B cell (primary cell): ENCODE data around the gene TRAPPC2B. TPM values are rescaled to one million over a fixed set of nuclear protein-coding genes. Genes with fewer than 3 reads are reported as not detected.

Experiments
- ATAC-seq: fragments of 200-7000 bp; cut with Tn5 transposase; one replicate; pipeline ENCODE4 v1.10.0; 2021; ENCODE audit warnings: low read depth, mild to moderate bottlenecking, moderate number of reproducible peaks, moderate library complexity
- CTCF ChIA-PET: fragments of 350-600 bp; sonication (Branson Sonifier 250); formaldehyde crosslinking; loops from one replicate; lab custom pipeline; 2021; ENCODE audit warnings: antibody characterized with exemption, inconsistent platforms; lab: Charles Lee
- POLR2A ChIA-PET: fragments of 350-600 bp; sonication (Branson Sonifier 250); formaldehyde crosslinking; loops from one replicate; lab custom pipeline; 2021; ENCODE audit warnings: antibody characterized with exemption; lab: Charles Lee
- DNase-seq: peaks from one replicate; pipeline ENCODE4 v3.0.0; 2013
- H2AFZ ChIP-seq: 2 replicates; pipeline ENCODE4 v1.6.1; 2012; ENCODE audit warnings: mild to moderate bottlenecking, low read depth, low read length; ENCODE audit not compliant: insufficient read depth, poor library complexity, severe bottlenecking
- H3K27ac ChIP-seq, 2 donors: 1 replicate in 1 of 2; 2 replicates in 1 of 2; pipeline ENCODE4 v1.5.1; 2012 to 2013; ENCODE audit warnings: low read length in 2 of 2, mild to moderate bottlenecking in 2 of 2, moderate library complexity in 1 of 2
- H3K27me3 ChIP-seq, 4 experiments: fragments of 200-600 bp in 1 of 4; sonication (generic) in 1 of 4; replicated peaks in 1 of 4; 1 replicate in 2 of 4; 2 replicates in 2 of 4; pipeline versions ENCODE4 v1.6.1 to v1.7.0; 2013 to 2016; ENCODE audit warnings: low read length in 3 of 4, mild to moderate bottlenecking in 2 of 4, mixed read lengths in 1 of 4, moderate library complexity in 1 of 4; ENCODE audit not compliant: insufficient read depth in 4 of 4, control insufficient read depth in 3 of 4; ENCODE audit errors: control extremely low read depth in 1 of 4
- H3K36me3 ChIP-seq, 2 experiments: replicated peaks in 1 of 2; 1 replicate in 1 of 2; 2 replicates in 1 of 2; pipeline versions ENCODE4 v1.6.1 to v1.7.1; 2013; ENCODE audit warnings: low read length in 1 of 2; ENCODE audit not compliant: insufficient read depth in 2 of 2, control insufficient read depth in 1 of 2; ENCODE audit errors: control extremely low read depth in 1 of 2, extremely low read depth in 1 of 2
- H3K4me1 ChIP-seq, 2 donors: fragments of 200-600 bp in 1 of 2; sonication (generic) in 1 of 2; 1 replicate in 1 of 2; 2 replicates in 1 of 2; pipeline versions ENCODE4 v1.5.1 to v1.6.1; 2013 to 2017; ENCODE audit warnings: low read length in 2 of 2; ENCODE audit not compliant: control insufficient read depth in 2 of 2, insufficient read depth in 2 of 2
- H3K4me2 ChIP-seq: replicated peaks from 2 replicates; pipeline ENCODE3; 2012; ENCODE audit warnings: mild to moderate bottlenecking, low read depth, low read length; ENCODE audit not compliant: poor library complexity, severe bottlenecking
- H3K4me3 ChIP-seq, 5 experiments: fragments of 200-600 bp in 1 of 5; sonication (generic) in 1 of 5; 1 replicate in 3 of 5; 2 replicates in 2 of 5; pipeline versions ENCODE4 v1.5.1 to v1.7.0; 2011 to 2016; ENCODE audit warnings: low read length in 4 of 5, mild to moderate bottlenecking in 4 of 5, low read depth in 2 of 5, control low read depth in 1 of 5, moderate library complexity in 1 of 5; ENCODE audit not compliant: insufficient read depth in 1 of 5; ENCODE audit errors: control extremely low read depth in 1 of 5, extremely low read depth in 1 of 5
- H3K79me2 ChIP-seq: fragments of 200-600 bp; sonication (generic); one replicate; pipeline ENCODE4 v1.6.0; 2016; ENCODE audit warnings: low read length; ENCODE audit not compliant: control insufficient read depth, insufficient read depth
- H3K9ac ChIP-seq: fragments of 200-600 bp; sonication (generic); 2 replicates; pipeline ENCODE4 v1.6.1; 2017; ENCODE audit warnings: mild to moderate bottlenecking, low read length, moderate library complexity
- H3K9me3 ChIP-seq, 3 donors: one replicate each; pipeline versions ENCODE4 v1.6.1 to v1.7.1; 2013; ENCODE audit warnings: low read length in 2 of 3; ENCODE audit not compliant: control insufficient read depth in 2 of 3, insufficient read depth in 1 of 3; ENCODE audit errors: control extremely low read depth in 1 of 3
- H4K20me1 ChIP-seq: 2 replicates; pipeline ENCODE4 v1.6.0; 2012; ENCODE audit warnings: mild to moderate bottlenecking, low read length; ENCODE audit not compliant: insufficient read depth, control insufficient read depth, poor library complexity, severe bottlenecking
- H3K27ac Mint-ChIP-seq: one replicate; pipeline ENCODE4 v1.8.0; 2021; ENCODE audit warnings: mixed read lengths
- H3K27me3 Mint-ChIP-seq: one replicate; pipeline ENCODE4 v1.8.0; 2021; ENCODE audit warnings: mixed read lengths
- H3K4me1 Mint-ChIP-seq: one replicate; pipeline ENCODE4 v1.8.0; 2021; ENCODE audit warnings: mixed read lengths
- H3K4me3 Mint-ChIP-seq: one replicate; pipeline ENCODE4 v1.8.0; 2021; ENCODE audit warnings: mixed read lengths
- H3K9me3 Mint-ChIP-seq: one replicate; pipeline ENCODE4 v1.8.0; 2022; ENCODE audit warnings: mixed read lengths; ENCODE audit not compliant: insufficient read depth
- CTCF ChIP-seq: fragments of 200-600 bp; IDR thresholded peaks from one replicate; pipeline ENCODE4 v1.8.0; 2022; ENCODE audit warnings: antibody characterized with exemption, mild to moderate bottlenecking
- EZH2 ChIP-seq: IDR thresholded peaks from 2 replicates; pipeline ENCODE4 v1.6.1; 2012; ENCODE audit warnings: borderline replicate concordance, low read depth, mild to moderate bottlenecking, moderate library complexity, low read length; ENCODE audit not compliant: insufficient read depth, poor library complexity, severe bottlenecking
- WGBS: methylation state at CpG from one replicate; pipeline ENCODE4 v1.1.5; 2013; ENCODE audit warnings: missing lambda C conversion rate; ENCODE audit not compliant: insufficient coverage; 5-methylcytosine and 5-hydroxymethylcytosine counted together
- intact Hi-C: fragments of 100-400 bp; cut with micrococcal nuclease; formaldehyde crosslinking; loops from one replicate; pipeline ENCODE4 v1.10.0; 2022
- polyA plus RNA-seq: library from polyadenylated mRNA; depleted of rRNA; stranded (reverse); fragments of >200 nt; gene quantifications from 2 replicates; pipeline ENCODE4 v1.2.3, GENCODE V29; 2012
- total RNA-seq, 2 donors: library from RNA; stranded (reverse); fragments of 120-200 nt in 1 of 2; gene quantifications; 1 replicate in 1 of 2; 2 replicates in 1 of 2; pipeline versions ENCODE4 v1.2.3 to v1.2.4, GENCODE V29; 2013 to 2022

The TRAPPC2B gene
- total and polyA plus RNA-seq, 2 donors (not counting 1 experiment from before 2014, with no cell fraction given), result 9.6 to 29.2 TPM

- DNase-seq (no peak), ATAC-seq (no peak)
- no peak overlapping the region for H3K4me3 ChIP-seq
- H3K4me1 Mint-ChIP-seq, result no peaks in the 10 kb centered on the region
- H3K9me3 Mint-ChIP-seq, result peaks cover 17% of the 10 kb centered on the region
- H3K4me1 ChIP-seq, result no peaks in the 10 kb centered on the region
- H3K27me3 Mint-ChIP-seq, result no peaks in the 10 kb centered on the region
- H3K4me2 ChIP-seq, result no peak overlapping the region
- ChIA-PET CTCF (no interaction called here), POLR2A (no interaction called here)
- H3K27ac ChIP-seq, result no peak overlapping the region
- H4K20me1 ChIP-seq, result no peaks in the 10 kb centered on the region
- peaks cover 11 to 41% (median 38%) of the 10 kb centered on the region in 3 donors for H3K9me3 ChIP-seq
- no peaks in the 10 kb centered on the region for H3K27me3 ChIP-seq
- H3K79me2 ChIP-seq, result peaks cover 5% of the 10 kb centered on the region
- no peak overlapping the region for H3K4me3 Mint-ChIP-seq
- no peak overlapping the region for H3K9ac ChIP-seq
- no peak overlapping the region for H2AFZ ChIP-seq
- 90% methylated on average over 5 of the region's 6 CpGs for WGBS
- no peak overlapping the region for H3K27ac Mint-ChIP-seq
- H3K36me3 ChIP-seq, result peaks cover 5 to 49% of the 10 kb centered on the region in 2 experiments
- intact Hi-C loops, result no loop called here
- no peak for TF ChIP-seq EZH2
- no peak for TF ChIP-seq CTCF
Measured at GRCh38 chr19:57376151-57376550, 12.8 kb downstream of the TRAPPC2B start.

- no peak overlapping the region for H2AFZ ChIP-seq
- POLR2A ChIA-PET, result no interaction called here
- TF ChIP-seq EZH2, result no peak
- no peak for TF ChIP-seq CTCF
- ATAC-seq (no peak), DNase-seq (no peak)
- no peak overlapping the region for H3K4me2 ChIP-seq
- H3K9me3 ChIP-seq, result peaks cover 11 to 44% (median 41%) of the 10 kb centered on the region in 3 donors
- CTCF ChIA-PET, result no interaction called here
- H3K4me3 ChIP-seq, result no peak overlapping the region
- H3K27ac ChIP-seq, result no peak overlapping the region
- no peaks in the 10 kb centered on the region for H3K27me3 Mint-ChIP-seq
- no peak overlapping the region for H3K27ac Mint-ChIP-seq
- no peaks in the 10 kb centered on the region for H3K27me3 ChIP-seq
- H3K4me1 Mint-ChIP-seq, result no peaks in the 10 kb centered on the region
- H3K4me1 ChIP-seq, result no peaks in the 10 kb centered on the region
- peaks cover 4 to 41% of the 10 kb centered on the region in 2 experiments for H3K36me3 ChIP-seq
- H3K9ac ChIP-seq, result no peak overlapping the region
- no peaks in the 10 kb centered on the region for H4K20me1 ChIP-seq
- intact Hi-C loops, result no loop called here
- WGBS, result no CpG with 5 or more reads among the region's 3 CpGs
- peaks cover 5% of the 10 kb centered on the region for H3K79me2 ChIP-seq
- peaks cover 17% of the 10 kb centered on the region for H3K9me3 Mint-ChIP-seq
- no peak overlapping the region for H3K4me3 Mint-ChIP-seq
Measured at GRCh38 chr19:57377498-57378146, 14.3 kb downstream of the TRAPPC2B start.
